Liver (tissue), 3 donors: ENCODE results near the gene CES4A.

ENCODE experiments used
- ATF3 ChIP-seq: IDR thresholded peaks from 2 replicates; pipeline ENCODE4 v1.6.1; 2016; ENCODE audit warnings: antibody characterized with exemption
- CTCF ChIP-seq: fragments of 150-350 bp; IDR thresholded peaks from 2 replicates; pipeline ENCODE4 v1.5.1; 2017; ENCODE audit warnings: improper control_type of control experiment, low read depth, low read length; ENCODE audit not compliant: missing input control
- YY1 ChIP-seq: IDR thresholded peaks from 2 replicates; pipeline ENCODE4 v1.6.1; 2016; ENCODE audit warnings: antibody characterized with exemption, mild to moderate bottlenecking
- donor health status: healthy.
- donor health status: healthy.

GRCh38 chr16:66996983-66997358 is 8.6 kb downstream of the CES4A start:
- no peak for TF ChIP-seq CTCF
- TF ChIP-seq YY1 = no peak
- TF ChIP-seq ATF3 = no peak
